ENCODE measurements around the gene TAS2R38.
"Not testable (repeated sequence)": the region's sequence is repeated elsewhere in the genome, so short reads cannot be mapped to it uniquely, and the experiment has no call there.

TAS2R38 gene

GRCh38 chr7:141973673-141974072 is at the start of gene TAS2R38:
TAS2R38 (minus strand) TSS chr7:141973773; CDS start chr7:141973689, 84 bp downstream.
- no peak for DNase-seq

DNA sequence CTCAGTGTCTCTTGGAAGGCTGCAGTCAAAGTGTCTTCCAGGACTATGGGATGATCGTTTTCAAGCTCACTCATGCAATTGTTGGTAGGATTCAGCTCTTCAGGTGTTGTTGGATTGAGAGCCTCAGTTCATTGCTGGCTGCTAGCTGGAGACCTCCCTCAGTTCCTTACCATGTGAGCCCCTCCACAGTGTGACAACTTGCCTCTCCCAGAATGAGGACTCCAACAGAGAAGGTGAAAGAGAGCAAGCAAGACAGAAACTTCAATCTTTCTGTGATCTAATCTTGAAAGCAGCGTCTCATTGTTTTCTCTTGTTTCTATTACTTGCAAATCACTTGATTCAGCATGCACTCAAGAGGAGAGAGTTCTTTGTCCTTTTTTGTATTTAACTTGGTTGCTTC is 44.6 kb upstream of the TAS2R38 start:
- no peak for DNase-seq

DNA sequence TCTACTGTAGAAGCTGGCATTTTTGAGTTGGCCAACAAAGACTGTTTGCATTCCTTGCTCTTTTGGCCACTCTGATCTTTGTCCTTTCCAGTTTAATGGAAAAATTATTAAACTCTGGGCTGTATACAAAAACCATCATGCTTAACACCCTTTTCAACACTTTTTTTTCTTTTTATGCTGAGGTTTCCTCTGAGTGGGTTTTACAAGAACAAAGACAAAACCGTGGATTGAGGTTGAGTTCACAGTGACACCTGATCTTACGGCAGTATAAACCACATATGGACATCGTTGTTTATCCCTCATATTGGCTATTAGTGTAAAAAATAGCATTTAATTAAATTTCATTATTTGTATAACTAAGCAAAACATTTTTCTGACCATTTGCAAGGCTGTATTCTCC is 43.9 kb upstream of the TAS2R38 start:
- DNase-seq: no peak

DNA sequence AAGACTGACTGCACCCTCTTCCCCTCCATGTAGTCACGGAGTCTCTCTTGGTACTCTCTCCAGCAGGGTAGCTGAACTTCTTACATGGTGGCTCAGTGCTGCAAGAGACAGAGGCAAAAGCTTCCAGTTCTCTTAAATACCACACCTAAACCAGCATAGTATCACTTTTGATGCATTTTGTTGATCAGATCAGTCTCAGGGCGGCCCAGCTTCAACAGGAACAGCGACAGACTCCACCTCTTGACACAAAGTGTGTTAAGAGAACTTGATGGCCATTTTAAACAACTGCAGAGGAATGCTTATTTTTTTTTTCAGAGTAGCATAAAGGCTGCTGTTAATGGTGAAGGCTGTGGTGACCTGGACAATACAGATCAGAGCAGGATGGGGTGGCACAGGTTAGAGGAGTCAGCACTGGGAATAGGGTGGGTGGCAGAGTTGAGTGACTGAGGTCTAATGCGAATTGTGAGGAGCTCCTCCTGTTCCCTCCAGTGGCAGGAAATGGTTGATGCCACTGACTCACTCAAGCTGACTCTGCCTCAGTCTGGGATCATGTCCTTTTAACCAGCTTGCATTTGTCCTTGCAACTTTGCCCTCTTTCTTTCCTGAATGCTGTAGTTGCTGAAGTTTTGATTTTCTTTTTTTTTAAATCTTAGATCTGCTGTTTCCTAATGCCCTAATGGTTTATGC is 39.4 kb upstream of the TAS2R38 start:
- DNase-seq: no peak

GRCh38 chr7:142010952-142011548 is 37.5 kb upstream of the TAS2R38 start:
- no peak for DNase-seq

- DNase-seq: no peak
These were observed 35.6 kb upstream of the TAS2R38 start for GRCh38 chr7:142009187-142009586.

DNA sequence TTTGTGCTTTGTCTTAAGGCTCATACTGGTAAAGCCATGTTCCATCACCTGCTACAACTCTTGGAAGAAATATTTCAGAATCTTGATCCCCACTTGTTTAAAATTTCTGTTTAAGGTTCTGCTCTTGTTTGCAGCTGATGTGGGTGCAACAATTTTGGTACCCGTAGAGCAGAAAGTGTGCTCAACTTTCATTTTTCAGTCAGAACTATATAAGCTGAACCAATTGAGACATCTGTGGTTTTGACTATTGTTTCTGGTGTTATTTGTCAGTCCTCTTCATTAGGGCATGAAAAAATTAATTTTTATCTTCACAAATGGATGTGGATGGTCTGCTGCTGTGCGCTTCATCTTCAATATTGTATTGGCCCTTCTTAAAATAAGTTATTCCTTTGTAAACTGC is 33.0 kb upstream of the TAS2R38 start:
- no peak for DNase-seq

DNA sequence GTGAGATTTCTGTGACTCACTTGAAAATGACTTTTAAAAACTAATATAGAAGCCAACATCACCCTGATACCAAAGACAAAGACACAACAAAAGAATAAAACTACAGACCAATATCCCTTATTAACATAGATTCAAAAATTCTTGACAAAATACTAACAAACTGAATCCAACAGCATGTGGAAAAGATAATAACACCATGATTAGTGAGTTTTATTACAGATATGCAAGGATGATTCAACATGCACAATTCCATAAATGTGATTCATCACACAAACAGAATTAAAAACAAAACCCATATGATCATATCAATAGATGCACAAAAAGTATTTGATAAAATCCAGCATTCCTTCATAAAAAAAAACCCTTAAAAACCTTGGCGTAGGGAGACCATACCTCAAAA is 28.6 kb upstream of the TAS2R38 start:
- DNase-seq: no peak

- DNase-seq: no peak
These were observed 27.7 kb upstream of the TAS2R38 start for GRCh38 chr7:142001163-142001874.

DNA sequence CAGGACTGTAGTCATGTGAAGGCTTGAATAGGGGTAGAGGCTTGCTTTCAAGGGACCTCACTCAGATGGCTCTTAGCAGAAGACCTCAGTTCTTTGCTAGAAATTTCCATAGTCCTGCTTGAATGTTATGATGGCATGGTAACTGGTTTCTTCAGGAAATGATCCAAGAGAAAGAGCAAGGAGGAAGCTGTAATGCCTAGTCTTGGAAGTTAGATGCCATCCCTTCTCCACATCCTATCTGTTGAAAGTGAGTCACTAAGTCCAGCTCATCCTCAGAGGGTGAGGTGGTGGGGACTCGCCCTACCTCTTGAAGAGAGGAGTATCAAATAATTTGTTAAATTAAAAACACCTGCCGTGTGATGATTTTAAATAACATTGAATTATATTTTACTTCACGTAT is 26.7 kb upstream of the TAS2R38 start:
- no peak for DNase-seq

DNA sequence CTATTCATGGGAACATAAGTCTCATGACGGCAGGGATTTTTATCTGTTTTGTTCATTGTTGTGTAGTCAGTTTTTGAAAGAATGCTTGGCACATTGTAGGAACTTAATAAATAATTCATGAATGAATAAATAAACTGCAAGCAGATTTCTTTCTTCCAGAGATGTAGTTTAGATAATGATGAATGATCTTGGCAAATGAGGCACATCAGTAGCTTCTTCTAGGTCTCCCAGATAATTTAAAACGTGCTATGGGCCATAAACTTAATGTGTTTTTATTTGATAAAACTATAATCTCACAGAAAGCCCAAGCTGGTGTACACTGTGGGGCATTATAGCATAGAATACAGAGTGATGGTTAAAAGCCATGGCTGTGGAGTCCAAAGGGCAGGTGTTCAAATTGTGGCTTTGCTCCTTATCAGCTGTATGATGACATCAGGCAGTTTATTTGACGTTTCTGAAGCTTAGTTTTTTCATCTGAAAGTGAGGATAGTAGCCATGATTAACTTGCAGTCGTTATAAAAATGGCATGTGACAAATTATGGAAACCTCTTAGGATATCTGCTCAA is 25.6 kb upstream of the TAS2R38 start:
- DNase-seq: no peak

DNA sequence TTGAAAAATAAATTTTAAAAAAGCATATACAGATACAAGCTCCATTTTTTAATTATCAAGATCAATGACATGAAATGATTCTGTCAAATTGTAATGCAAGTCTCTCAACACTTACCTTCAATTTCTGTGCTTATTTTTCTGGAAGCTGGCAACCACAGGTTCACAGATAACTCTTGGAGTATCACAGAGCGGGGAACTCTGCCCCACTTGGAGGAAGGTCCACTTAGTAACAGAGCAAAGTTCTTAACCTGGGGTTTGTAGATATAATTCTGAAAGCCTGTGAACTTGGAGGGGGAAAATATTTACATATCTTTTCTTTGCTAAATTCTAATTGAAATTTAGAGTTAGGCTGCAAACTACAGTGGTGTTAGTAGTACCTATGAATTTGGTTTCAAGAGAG is 19.8 kb upstream of the TAS2R38 start:
- DNase-seq: no peak

DNA sequence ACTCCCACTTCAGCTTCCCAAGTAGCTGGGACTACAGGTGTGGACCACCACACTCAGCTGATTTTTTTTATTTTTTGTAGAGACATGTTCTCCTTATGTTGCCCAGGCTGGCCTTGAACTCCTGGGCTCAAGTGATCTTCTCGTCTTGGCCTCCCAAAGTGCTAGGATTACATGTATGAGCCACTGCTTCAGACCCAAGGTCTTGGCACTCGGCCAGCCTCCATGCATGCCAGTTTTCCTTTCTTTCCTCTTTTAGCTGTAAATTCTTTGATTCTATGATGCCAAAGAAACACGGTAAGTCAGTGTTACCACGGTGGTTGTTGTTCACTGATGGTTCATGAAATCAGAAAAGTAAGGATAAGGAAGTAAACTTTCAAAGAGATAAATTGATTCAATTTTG is 19.1 kb upstream of the TAS2R38 start:
- no peak for DNase-seq

- DNase-seq: no peak
These were observed 18.6 kb upstream of the TAS2R38 start for GRCh38 chr7:141992156-141992555.

DNA sequence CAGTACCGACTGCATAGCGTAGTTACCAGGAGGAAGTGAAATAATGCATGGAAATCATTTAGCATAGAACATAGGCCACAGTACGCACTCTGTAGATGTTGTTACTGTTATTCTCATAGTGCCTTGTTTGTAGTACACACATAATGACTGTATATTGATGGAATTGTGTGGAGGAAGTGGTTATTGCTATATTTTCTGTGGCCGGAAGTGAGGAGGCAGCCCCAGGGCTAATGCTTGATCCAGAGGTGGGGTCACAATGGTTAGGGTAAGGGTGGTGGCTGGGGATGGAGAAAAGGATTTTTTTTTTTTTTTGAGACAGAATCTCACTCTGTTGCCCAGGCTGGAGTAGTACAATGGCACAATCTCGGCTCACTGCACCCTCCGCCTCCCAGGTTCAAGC is 17.6 kb upstream of the TAS2R38 start:
- DNase-seq: no peak

DNA sequence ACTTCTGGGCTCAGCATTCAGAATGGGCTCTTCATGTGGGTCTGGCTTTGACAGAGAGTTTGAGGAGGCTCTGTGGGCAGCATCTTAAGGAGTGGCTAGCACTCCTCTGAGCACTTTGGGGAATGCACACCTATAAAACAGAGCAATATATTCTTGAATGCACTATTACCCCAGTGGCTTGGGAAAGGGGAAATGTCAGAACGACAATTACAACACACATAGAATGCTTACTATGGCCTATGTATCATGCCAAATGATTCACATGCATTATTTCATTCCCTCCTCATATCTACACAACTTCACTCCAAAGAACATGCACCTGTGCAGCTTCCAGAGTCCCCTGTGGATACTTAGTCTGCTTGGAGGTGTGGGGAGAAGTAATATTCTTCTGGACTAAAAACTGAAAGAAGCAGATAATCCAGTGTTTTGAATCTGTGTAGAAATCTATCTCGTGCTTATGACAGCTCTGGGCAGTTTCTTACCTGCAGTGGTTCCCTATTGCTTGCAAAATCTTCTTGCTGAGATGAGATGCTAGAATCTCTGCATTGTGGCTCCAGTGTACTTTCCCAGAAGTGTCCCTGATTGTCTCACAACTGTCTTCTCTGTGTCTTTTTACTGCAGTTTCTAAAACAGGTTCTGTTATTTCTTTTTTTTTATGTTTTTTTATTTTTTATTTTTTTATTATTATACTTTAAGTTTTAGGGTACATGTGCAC is 16.6 kb upstream of the TAS2R38 start:
- no peak for DNase-seq

- DNase-seq: not testable (repeated sequence)
These were observed 14.2 kb upstream of the TAS2R38 start for GRCh38 chr7:141987803-141988202.

DNA sequence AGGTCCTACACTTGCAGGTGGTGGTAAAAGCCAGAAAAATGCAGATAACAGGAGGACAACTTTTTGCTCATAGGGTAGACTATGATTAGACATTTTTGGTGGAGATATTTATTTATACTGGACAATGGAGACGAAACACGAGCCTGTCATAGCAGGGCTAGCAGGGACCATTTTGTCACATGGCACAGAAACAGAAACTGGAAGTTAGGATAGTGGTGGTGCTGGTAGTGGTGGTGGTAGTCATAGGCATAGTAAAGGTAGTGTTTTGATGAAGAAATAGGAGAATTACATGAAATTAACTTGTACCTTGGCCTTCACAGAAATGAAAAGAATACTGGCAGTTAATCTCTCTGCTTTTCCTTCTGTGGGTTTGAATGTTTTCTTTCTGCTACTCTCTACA is 13.3 kb upstream of the TAS2R38 start:
- no peak for DNase-seq

GRCh38 chr7:141985926-141986325 is 12.4 kb upstream of the TAS2R38 start:
- DNase-seq: not testable (repeated sequence)

DNA sequence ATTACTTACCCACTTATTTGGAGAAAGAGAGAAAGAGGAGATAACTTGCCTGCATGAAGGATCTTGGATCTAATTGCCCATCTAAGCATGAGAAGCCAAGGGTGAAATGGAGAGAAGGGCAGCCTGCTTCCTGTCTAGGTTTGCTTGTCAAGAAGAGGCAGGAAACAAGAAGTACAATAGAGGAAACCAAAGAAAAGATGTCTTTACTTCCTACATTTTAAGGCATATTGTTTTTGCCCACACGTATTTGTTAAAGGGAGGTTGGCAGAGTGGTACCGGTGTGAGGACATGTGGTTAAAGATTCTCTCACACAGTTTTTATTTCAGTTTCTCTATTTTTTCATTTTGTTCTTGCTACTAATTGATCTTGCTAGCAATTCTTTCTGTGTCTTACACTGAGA is 6.0 kb upstream of the TAS2R38 start:
- DNase-seq: no peak

DNA sequence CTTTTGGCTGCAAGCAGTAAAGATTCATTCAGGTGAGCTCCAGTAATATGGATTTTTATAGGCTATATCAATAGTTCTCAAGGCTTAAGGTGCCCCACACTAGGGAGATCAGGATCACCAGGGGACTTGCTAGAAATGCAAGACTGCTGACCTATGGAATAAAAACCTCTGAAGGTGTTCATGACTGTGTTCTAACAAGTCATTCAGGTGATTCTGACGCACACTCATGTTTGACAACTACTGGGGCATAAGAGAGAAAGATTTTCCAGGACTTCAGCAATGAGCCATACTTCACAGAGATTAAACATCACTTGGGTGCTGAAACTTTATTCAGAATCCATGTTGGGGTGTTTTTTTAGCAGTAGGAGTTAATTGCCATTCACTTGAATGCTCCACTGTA is 4.8 kb upstream of the TAS2R38 start:
- DNase-seq: no peak

GRCh38 chr7:141976524-141977245 is 3.1 kb upstream of the TAS2R38 start:
- no peak for DNase-seq
